KMS-11 (cell line): ENCODE data around the gene TANC1.
"Not testable (repeated sequence)": the region's sequence is repeated elsewhere in the genome, so short reads cannot be mapped to it uniquely, and the experiment has no call there.

Experiments
- H2AFZ ChIP-seq: fragments of 200-600 bp; sonication (generic); 2 replicates; pipeline ENCODE4 v1.6.1; 2016; ENCODE audit warnings: antibody characterized with exemption, mixed run types, low read depth
- H3K27ac ChIP-seq: fragments of 200-600 bp; sonication (generic); 2 replicates; pipeline ENCODE4 v1.6.1; 2016; ENCODE audit warnings: mild to moderate bottlenecking, mixed run types
- H3K27me3 ChIP-seq: fragments of 200-600 bp; sonication (generic); 2 replicates; pipeline ENCODE4 v1.6.1; 2017; ENCODE audit warnings: mild to moderate bottlenecking, low read depth, mixed run types, moderate library complexity; ENCODE audit not compliant: insufficient read depth
- H3K36me3 ChIP-seq: fragments of 200-600 bp; sonication (generic); 2 replicates; pipeline ENCODE4 v1.6.1; 2017; ENCODE audit warnings: mild to moderate bottlenecking, mixed run types; ENCODE audit not compliant: insufficient read depth
- H3K4me1 ChIP-seq: fragments of 200-600 bp; sonication (generic); 2 replicates; pipeline ENCODE4 v1.6.1; 2016; ENCODE audit warnings: mild to moderate bottlenecking, low read depth, mixed run types; ENCODE audit not compliant: poor library complexity, severe bottlenecking
- H3K4me2 ChIP-seq: fragments of 200-600 bp; sonication (generic); 2 replicates; pipeline ENCODE4 v1.7.0; 2016; ENCODE audit warnings: mild to moderate bottlenecking, mixed run types
- H3K4me3 ChIP-seq: fragments of 200-600 bp; sonication (generic); IDR thresholded peaks from 2 replicates; pipeline ENCODE4 v1.6.1; 2017; ENCODE audit warnings: low read depth, low read length, mixed read lengths; ENCODE audit not compliant: insufficient read depth
- H3K79me2 ChIP-seq: fragments of 200-600 bp; sonication (generic); 2 replicates; pipeline ENCODE4 v1.6.1; 2016; ENCODE audit warnings: low read depth, mixed run types; ENCODE audit not compliant: insufficient read depth
- H3K9ac ChIP-seq: fragments of 200-600 bp; sonication (generic); 2 replicates; pipeline ENCODE4 v1.6.1; 2016; ENCODE audit warnings: mild to moderate bottlenecking, mixed run types
- H4K20me1 ChIP-seq: fragments of 200-600 bp; sonication (generic); 2 replicates; pipeline ENCODE4 v1.6.1; 2016; ENCODE audit warnings: mild to moderate bottlenecking, mixed run types; ENCODE audit not compliant: insufficient read depth
- TF ChIP-seq, protein P1 (sequence below): fragments of 200-600 bp; sonication (generic); conservative IDR thresholded peaks from 2 replicates; pipeline ENCODE4 v1.6.1; 2017; ENCODE audit warnings: low read depth, mild to moderate bottlenecking, antibody characterized with exemption, low read length, moderate library complexity, mixed read lengths

TANC1 gene

DNA sequence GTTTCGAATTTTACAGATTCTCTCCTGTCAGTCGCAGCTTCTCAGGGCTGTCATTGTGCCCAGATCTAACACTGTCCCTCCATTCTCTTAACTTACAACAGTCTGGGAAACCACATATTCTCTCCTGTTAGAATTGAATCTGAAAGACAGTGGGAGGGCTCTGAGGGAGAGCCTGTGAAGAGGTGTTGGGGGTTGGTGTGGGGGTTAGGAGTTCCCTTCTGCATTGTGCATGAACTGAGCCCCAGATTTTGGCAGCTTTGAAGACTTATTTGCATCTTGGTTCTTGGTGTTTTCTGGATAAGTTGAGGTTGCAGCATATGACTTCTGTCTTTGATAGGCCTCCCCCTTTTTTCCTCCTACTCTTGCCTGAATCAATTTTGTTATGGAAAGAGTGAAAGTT, 64.1 kb downstream of the TANC1 start:
- Histone ChIP-seq H4K20me1 (peaks cover 10% of the 10 kb centered on the region; the same call in 1 of the 2 replicates), H3K27me3 (no peaks in the 10 kb centered on the region), H3K4me3 (no peak overlapping the region), H3K27ac (no peak overlapping the region), H3K4me2 (peak overlapping the region; percentile 7; the same call in 1 of the 2 replicates), H3K36me3 (no peaks in the 10 kb centered on the region), H3K4me1 (peaks cover 59% of the 10 kb centered on the region), H3K79me2 (peaks cover 25% of the 10 kb centered on the region; the same call in 1 of the 2 replicates), H3K9ac (no peak overlapping the region), H2AFZ (no peak overlapping the region)
- TF ChIP-seq, protein P1, sequence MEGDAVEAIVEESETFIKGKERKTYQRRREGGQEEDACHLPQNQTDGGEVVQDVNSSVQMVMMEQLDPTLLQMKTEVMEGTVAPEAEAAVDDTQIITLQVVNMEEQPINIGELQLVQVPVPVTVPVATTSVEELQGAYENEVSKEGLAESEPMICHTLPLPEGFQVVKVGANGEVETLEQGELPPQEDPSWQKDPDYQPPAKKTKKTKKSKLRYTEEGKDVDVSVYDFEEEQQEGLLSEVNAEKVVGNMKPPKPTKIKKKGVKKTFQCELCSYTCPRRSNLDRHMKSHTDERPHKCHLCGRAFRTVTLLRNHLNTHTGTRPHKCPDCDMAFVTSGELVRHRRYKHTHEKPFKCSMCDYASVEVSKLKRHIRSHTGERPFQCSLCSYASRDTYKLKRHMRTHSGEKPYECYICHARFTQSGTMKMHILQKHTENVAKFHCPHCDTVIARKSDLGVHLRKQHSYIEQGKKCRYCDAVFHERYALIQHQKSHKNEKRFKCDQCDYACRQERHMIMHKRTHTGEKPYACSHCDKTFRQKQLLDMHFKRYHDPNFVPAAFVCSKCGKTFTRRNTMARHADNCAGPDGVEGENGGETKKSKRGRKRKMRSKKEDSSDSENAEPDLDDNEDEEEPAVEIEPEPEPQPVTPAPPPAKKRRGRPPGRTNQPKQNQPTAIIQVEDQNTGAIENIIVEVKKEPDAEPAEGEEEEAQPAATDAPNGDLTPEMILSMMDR: no peak

DNA sequence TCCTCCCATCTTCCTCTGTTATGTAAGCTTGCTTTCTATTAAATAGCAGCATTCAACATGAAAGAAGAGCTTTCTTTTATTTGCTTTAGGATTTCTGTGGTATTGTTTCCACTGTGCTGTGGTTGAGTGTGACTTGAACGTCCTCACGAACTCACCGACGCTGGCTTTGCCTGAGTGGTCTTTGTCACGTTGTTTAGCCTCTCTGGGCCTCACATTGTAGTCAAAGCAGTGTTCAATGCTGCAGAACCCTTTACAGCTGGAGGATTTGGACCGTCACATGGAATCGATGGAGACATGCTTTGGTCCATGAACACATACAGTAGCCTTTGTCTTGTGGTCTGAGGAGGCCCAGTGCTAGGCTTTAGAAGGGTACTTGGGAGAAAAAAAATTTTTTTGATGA, 66.3 kb downstream of the TANC1 start:
- Histone ChIP-seq H3K4me2 (no peak overlapping the region), H3K9ac (no peak overlapping the region), H4K20me1 (peaks cover 10% of the 10 kb centered on the region; the same call in 1 of the 2 replicates), H2AFZ (no peak overlapping the region), H3K27ac (no peak overlapping the region), H3K79me2 (peaks cover 32% of the 10 kb centered on the region; the same call in 1 of the 2 replicates), H3K27me3 (no peaks in the 10 kb centered on the region), H3K4me3 (no peak overlapping the region), H3K36me3 (no peaks in the 10 kb centered on the region), H3K4me1 (peaks cover 57% of the 10 kb centered on the region)
- TF ChIP-seq, protein P1: no peak

DNA sequence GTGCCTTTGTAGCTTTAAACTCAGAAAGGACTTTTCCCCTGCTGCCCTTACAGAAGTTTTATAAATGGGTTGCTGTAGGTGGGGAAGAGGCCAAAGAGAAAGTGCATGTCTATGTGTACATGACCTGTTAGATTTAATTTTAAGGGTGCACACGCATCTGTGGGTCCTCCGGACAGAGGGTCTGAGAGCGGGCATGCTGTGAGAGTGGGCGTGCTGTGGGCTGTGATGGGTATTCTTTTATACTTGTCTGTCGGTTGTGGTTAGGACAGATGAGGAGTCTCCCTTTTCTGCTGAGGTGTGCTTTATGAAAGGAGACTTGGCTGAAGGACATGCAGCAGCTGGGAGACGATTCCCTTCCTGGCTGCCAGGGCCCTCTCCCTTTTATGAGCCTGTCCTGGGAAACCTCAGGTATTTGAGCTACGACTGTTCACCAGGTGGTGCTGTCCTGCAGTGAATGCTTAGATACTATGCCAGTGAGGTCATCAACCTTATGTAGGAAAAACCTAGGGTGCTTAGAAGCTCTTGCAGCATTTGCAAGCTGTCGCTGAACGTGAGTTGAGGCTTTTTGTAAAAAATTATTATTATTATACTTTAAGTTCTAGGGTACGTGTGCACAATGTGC, 67.5 kb downstream of the TANC1 start:
- H4K20me1 ChIP-seq: peaks cover 13% of the 10 kb centered on the region
- H3K9ac ChIP-seq: no peak overlapping the region
- no peaks in the 10 kb centered on the region for H3K36me3 ChIP-seq
- H3K4me2 ChIP-seq: peak overlapping the region; percentile 20; the same call in 1 of the 2 replicates
- peaks cover 24% of the 10 kb centered on the region; the same call in 1 of the 2 replicates for H3K79me2 ChIP-seq
- H3K4me3 ChIP-seq: no peak overlapping the region
- TF ChIP-seq, protein P1: 0 out of 2 replicates have a peak, but pooled peaks have one; percentile 15
- peak overlapping the region; percentile 15; the same call in 1 of the 2 replicates for H3K27ac ChIP-seq
- no peaks in the 10 kb centered on the region for H3K27me3 ChIP-seq
- no peak overlapping the region for H2AFZ ChIP-seq
- peaks cover 45% of the 10 kb centered on the region for H3K4me1 ChIP-seq

DNA sequence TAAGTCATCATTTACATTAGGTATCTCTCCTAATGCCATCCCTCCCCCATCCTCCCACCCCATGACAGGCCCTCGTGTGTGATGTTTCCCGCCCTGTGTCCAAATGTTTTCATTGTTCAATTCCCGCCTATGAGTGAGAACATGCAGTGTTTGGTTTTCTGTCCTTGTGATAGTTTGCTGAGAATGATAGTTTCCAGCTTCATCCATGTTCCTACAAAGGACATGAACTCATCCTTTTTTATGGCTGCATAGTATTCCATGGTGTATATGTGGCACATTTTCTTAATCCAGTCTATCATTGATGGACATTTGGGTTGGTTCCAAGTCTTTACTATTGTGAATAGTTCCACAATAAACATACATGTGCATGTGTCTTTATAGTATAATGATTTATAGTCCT, 68.0 kb downstream of the TANC1 start:
- not testable (repeated sequence) for H3K9ac ChIP-seq

DNA sequence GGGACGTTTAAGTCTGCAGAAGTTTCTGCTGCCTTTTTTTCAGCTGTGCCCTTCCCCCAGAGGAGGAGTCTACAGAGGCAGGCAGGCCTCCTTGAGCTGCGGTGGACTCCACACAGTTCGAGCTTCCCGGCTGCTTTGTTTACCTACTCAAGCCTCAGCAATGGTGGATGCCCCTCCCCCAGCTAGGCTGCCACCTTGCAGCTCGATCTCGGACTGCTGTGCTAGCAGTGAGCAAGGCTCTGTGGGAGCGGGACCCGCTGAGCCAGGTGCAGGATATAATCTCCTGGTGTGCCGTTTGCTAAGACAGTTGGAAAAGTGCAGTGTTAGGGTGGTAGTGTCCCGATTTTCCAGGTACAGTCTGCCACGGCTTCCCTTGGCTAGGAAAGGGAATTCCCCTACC, 72.9 kb downstream of the TANC1 start:
- H4K20me1 ChIP-seq, H3K27ac ChIP-seq, H2AFZ ChIP-seq, H3K4me2 ChIP-seq, H3K9ac ChIP-seq, H3K36me3 ChIP-seq, H3K27me3 ChIP-seq, H3K4me3 ChIP-seq: not testable (repeated sequence)
- H3K4me1 ChIP-seq: peaks cover 19% of the 10 kb centered on the region
- peaks cover 20% of the 10 kb centered on the region; the same call in 1 of the 2 replicates for H3K79me2 ChIP-seq

More for the DNA sequence above, 68.0 kb downstream of the TANC1 start:
- H3K27me3 ChIP-seq, H2AFZ ChIP-seq, H3K4me3 ChIP-seq, H3K4me2 ChIP-seq, H3K36me3 ChIP-seq, H3K27ac ChIP-seq: not testable (repeated sequence)
- H4K20me1 ChIP-seq: peaks cover 13% of the 10 kb centered on the region
- H3K79me2 ChIP-seq: peaks cover 24% of the 10 kb centered on the region; the same call in 1 of the 2 replicates
- H3K4me1 ChIP-seq: peaks cover 39% of the 10 kb centered on the region
